ENCODE results near the gene CD300LF.

CD300LF gene

GRCh38 chr17:74658620-74659019, 54.1 kb downstream of the CD300LF start:
- Mint-ChIP-seq H3K27ac (no peak overlapping the region), H3K9me3 (no peaks in the 10 kb centered on the region), H3K4me3 (no peak overlapping the region), H3K4me1 (peaks cover 6% of the 10 kb centered on the region), H3K27me3 (peaks cover 26% of the 10 kb centered on the region)
- ATAC-seq (no peak), DNase-seq (no peak)

GRCh38 chr17:74654742-74655141, 58.0 kb downstream of the CD300LF start:
- Mint-ChIP-seq H3K9me3 (no peaks in the 10 kb centered on the region), H3K27me3 (peaks cover 32% of the 10 kb centered on the region), H3K27ac (peak overlapping the region in 1 of 2 donors; percentile 50), H3K4me3 (no peak overlapping the region), H3K4me1 (peaks cover 6% of the 10 kb centered on the region)
- DNase-seq, result no peak
- no peak for ATAC-seq

- no peaks in the 10 kb centered on the region for H3K9me3 Mint-ChIP-seq
These were observed 60.7 kb downstream of the CD300LF start for GRCh38 chr17:74652020-74652419.

GRCh38 chr17:74649909-74650308, 62.8 kb downstream of the CD300LF start:
- H3K4me3 Mint-ChIP-seq, result no peak overlapping the region
- DNase-seq (no peak), ATAC-seq (no peak)
- no peaks in the 10 kb centered on the region for H3K9me3 Mint-ChIP-seq
- peaks cover 39% of the 10 kb centered on the region for H3K27me3 Mint-ChIP-seq
- H3K4me1 Mint-ChIP-seq, result no peaks in the 10 kb centered on the region
- no peak overlapping the region for H3K27ac Mint-ChIP-seq

More at GRCh38 chr17:74652020-74652419, 60.7 kb downstream of the CD300LF start:
- no peak for DNase-seq
- Mint-ChIP-seq H3K27me3 (peaks cover 32% of the 10 kb centered on the region), H3K4me3 (no peak overlapping the region), H3K4me1 (no peaks in the 10 kb centered on the region), H3K27ac (no peak overlapping the region)
- no peak for ATAC-seq

GRCh38 chr17:74647871-74648672, 64.7 kb downstream of the CD300LF start:
- ATAC-seq (no peak), DNase-seq (no peak)
- Mint-ChIP-seq H3K4me1 (no peaks in the 10 kb centered on the region), H3K9me3 (no peaks in the 10 kb centered on the region), H3K27ac (no peak overlapping the region), H3K27me3 (peaks cover 53% of the 10 kb centered on the region), H3K4me3 (no peak overlapping the region)

- H3K27me3 Mint-ChIP-seq, result peaks cover 53% of the 10 kb centered on the region
- no peaks in the 10 kb centered on the region for H3K4me1 Mint-ChIP-seq
These were observed 66.5 kb downstream of the CD300LF start for GRCh38 chr17:74646231-74646630.

GRCh38 chr17:74645010-74645409, 67.7 kb downstream of the CD300LF start:
- no peak for DNase-seq
- Mint-ChIP-seq H3K27ac (no peak overlapping the region), H3K27me3 (peaks cover 55% of the 10 kb centered on the region), H3K9me3 (no peaks in the 10 kb centered on the region), H3K4me1 (peaks cover 3% of the 10 kb centered on the region), H3K4me3 (no peak overlapping the region)
- no peak for ATAC-seq

More at GRCh38 chr17:74646231-74646630, 66.5 kb downstream of the CD300LF start:
- peak; percentile 56 for ATAC-seq
- Mint-ChIP-seq H3K9me3 (no peaks in the 10 kb centered on the region), H3K27ac (no peak overlapping the region), H3K4me3 (no peak overlapping the region)
- no peak for DNase-seq

GRCh38 chr17:74644419-74644818, 68.3 kb downstream of the CD300LF start:
- Mint-ChIP-seq H3K27me3 (peaks cover 58% of the 10 kb centered on the region), H3K9me3 (no peaks in the 10 kb centered on the region), H3K4me1 (peaks cover 9% of the 10 kb centered on the region), H3K4me3 (no peak overlapping the region), H3K27ac (no peak overlapping the region)
- DNase-seq, result no peak
- no peak for ATAC-seq
